GM12875 (cell line): Measurements from ENCODE around the gene PFKL.
A peak's percentile ranks its signal among the peaks of the same experiment; 100 is the strongest.

Experiments
- H3K4me3 ChIP-seq: one replicate; pipeline ENCODE4 v1.5.1; 2011; ENCODE audit warnings: low read depth, low read length, control low read depth
- TF ChIP-seq, protein P1 (sequence below): IDR thresholded peaks from 2 replicates; pipeline ENCODE4 v1.5.1; 2011; ENCODE audit warnings: low read depth, mild to moderate bottlenecking, control low read depth, inconsistent platforms, low read length, moderate library complexity, borderline replicate concordance; ENCODE audit not compliant: insufficient read depth

Gene PFKL

DNA sequence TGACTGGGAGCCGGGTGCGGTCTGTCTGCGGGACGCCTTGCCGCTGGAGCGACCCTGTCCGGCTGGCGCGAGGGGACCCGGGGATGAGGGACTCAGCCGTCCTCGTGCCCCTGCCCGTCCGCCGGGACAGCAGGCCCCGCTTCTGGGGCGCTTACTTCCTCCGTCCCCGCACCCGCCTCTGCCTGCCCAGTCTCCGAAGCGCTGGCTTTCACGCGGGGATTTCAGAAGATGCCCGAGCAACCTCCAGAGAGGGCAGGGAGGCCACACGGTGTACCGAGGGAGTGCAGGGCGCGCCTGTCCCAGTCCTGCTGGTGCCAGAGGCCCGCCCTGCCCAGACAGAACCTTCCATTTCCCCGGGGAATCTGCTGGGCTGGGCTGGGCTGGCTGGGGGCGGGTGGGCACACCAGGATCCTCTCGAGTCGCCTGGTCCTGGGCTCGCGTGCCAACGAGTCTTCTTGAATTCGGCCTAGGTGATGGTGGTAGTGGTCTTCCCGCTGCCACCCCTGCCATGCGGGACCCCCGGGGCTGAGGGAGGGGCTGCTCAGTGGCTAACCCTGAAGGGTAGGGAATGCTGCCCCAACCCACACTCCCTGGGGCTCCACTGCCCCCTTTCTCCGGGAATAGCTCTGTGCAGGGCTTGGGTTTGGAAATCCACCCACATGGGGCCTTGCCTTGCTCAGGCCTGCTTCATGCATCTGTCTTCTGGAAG, 51.1 kb downstream of the PFKL start:
- no peak overlapping the region for H3K4me3 ChIP-seq
- TF ChIP-seq, protein P1, sequence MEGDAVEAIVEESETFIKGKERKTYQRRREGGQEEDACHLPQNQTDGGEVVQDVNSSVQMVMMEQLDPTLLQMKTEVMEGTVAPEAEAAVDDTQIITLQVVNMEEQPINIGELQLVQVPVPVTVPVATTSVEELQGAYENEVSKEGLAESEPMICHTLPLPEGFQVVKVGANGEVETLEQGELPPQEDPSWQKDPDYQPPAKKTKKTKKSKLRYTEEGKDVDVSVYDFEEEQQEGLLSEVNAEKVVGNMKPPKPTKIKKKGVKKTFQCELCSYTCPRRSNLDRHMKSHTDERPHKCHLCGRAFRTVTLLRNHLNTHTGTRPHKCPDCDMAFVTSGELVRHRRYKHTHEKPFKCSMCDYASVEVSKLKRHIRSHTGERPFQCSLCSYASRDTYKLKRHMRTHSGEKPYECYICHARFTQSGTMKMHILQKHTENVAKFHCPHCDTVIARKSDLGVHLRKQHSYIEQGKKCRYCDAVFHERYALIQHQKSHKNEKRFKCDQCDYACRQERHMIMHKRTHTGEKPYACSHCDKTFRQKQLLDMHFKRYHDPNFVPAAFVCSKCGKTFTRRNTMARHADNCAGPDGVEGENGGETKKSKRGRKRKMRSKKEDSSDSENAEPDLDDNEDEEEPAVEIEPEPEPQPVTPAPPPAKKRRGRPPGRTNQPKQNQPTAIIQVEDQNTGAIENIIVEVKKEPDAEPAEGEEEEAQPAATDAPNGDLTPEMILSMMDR, result no peak

DNA sequence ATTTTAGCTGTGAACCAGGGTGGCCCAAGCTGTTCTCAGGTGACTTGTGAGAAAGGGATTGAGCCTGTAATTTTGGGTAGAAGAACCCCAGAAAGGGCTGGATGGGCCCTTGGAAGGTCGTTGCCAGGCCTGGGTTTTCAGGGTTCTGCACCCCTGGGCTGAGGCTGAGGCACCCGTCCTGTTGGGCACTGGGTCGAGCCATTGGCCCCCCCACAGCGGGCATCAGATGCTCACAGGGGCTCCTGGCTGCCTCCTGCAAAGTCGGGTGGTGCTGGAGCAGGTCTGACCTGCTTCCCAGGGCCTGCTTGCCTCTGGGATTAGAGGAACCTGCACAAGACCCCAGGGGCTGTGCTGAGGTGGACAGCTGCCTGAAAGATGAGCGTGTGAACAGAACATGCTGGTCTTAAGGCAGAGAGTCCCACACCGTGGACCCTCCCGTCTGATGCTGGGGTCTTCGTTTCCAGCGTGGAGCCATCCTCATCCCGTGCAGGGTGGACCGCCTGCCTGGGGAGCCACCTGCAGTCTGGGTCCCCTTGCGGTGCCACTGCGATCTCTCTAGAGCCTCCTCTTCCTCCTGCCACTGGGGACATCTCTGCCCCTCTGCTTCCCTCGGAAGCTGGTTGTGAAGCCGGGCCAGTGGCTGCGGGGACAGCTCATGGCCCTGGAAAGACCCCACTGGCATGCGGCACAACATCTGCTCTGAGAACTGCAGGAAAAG, 51.8 kb downstream of the PFKL start:
- no peak overlapping the region for H3K4me3 ChIP-seq
- TF ChIP-seq, protein P1, result no peak

DNA sequence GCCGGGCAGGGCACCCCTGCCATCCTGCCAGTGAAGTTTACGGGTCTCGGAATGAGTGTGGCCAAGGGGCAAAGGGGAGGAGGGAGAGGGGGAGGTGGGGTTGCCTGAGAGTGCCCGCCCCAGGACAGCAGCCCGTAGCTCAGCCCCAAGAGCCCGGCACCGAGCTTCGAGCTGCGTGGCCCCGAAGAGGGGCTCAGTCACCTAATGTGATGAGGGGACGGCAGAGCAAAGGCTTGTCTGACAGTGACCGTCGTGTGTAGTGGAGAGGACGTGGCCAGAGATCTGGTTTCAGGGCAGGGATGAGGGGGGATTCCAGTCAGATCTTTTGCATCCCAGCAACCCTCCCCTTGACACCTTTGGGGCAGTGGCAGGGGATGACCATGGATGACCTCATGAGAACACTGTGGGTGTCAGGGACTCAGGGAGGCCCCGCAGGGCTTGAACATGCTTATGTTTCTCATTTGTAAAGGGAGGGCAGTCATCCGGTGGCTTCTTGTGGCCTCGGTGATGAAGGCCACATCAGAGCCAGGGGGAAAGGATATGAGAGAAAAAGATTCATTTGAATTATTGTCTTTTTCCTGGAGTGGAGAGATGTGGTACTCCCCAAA, 52.5 kb downstream of the PFKL start:
- H3K4me3 ChIP-seq, result no peak overlapping the region
- TF ChIP-seq, protein P1, result no peak

DNA sequence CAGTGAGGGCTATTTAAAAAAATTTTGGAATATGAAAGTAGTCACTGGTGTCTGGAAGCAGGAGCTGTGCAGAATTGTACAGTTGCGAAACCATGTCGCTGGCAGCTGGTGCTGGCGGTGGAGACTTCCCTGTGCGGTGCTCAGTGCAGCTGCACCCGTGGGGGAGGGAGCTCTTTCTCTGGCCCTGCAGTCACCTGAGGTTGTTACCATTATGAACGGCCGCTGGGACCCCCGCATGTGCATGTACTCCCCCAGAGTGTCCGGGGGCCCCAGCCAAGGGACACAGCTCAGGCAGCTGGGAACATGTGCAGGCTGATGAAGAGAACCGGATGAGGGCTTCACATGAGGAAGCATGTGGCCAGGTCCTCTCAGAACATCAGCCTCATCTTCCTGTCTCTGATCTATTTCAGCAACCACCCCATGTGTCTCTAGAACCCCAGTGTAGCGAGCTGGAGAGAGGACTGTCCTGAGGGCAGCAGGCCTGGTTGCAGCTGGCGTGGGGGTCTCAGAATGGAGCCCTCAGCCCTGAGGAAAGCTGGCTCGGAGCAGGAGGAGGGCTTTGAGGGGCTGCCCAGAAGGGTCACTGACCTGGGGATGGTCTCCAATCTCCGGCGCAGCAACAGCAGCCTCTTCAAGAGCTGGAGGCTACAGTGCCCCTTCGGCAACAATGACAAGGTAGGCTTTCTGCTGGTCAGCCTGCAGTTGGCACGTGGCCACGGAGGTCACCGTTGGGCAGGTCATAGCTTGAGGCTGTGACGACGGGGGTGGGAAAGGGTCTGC, 53.5 kb downstream of the PFKL start, which contains the start of gene TRPM2:
TRPM2 (plus strand) TSS at position 431 of the 780 bp plus-strand sequence; CDS start at position 511, 80 bp downstream.
- peak within 1 kb of the TSS; percentile 52 for H3K4me3 ChIP-seq
- TF ChIP-seq, protein P1, result no peak

DNA sequence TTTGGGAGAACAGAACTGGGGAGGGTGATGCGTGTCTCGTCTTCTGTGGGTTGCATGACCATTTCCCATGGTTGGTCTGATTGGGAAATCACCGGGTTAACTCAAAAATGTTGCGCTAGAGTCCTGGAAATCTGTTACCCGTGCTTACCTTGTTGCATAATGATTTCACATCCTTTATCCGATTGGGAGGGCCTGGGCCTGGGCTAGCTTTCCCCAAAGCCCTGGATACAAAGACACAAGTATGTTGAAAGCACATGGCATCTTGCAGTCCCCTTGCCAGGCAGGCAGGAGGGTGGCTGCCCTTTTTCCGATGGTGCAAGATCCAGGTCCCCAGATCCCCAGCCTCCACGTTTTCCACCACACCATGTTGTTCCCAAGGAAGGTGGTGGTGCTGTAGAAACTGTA, 54.1 kb downstream of the PFKL start:
- TF ChIP-seq, protein P1, result no peak
- H3K4me3 ChIP-seq, result peak overlapping the region; percentile 52

DNA sequence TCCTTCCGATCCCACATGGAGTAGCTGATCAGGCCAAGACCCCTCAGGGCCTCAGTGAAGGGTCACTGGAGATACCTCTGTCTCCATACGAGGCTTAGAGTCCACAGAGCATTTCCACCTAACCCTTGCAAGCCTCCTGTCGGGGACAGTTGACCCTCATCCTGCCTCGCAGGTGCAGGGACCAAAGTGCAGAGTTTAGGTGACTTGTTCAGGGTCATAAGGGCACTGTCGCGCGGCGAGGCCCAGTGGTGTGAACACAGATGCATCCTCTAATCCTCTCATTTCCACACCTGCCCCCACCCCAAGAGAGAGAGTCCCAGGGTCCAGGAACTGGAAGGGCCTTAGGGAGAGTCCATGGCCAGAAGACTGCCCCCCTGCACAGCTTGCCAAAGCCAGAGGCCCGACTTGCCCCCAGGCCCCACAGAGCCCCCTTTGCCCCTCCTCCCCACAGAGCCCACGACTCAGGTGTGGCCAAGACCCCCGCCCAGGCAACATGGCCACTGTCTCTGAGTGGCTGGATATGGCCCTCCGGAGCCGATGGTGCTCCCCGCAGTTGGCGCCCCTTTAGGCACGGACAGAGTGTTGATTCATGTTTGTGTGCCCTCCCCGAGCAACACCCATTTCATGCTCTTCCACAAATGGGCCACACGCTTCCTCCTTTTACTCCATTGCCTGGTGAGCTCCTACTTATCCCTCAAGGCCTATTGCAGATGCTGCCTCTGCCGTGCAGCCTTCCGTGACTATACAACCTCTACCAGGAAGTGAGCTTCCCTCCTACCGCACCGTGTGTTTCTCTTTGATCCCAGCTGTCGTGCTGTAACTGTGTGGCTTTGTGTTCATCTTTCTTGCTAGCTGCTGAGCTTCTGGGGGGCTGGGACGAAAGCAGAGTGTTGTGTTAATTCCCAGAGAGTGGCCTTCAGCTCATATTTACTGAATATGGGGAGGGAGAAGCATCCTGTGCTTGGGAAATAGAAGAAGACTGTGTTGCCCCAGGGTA, 55.2 kb downstream of the PFKL start:
- H3K4me3 ChIP-seq, result peak overlapping the region; percentile 8
- TF ChIP-seq, protein P1, result no peak
